Ovary (tissue), 9 donors: ENCODE results near the gene ARHGAP27. TPM values are rescaled to one million over a fixed set of nuclear protein-coding genes. Genes with fewer than 3 reads are reported as not detected.

Experiments
- DNase-seq, 5 donors: peaks; one replicate each; pipeline ENCODE4 v3.0.0-alpha.2; 2019 to 2020
- H3K27ac ChIP-seq, 2 donors: fragments of 200-600 bp; one replicate each; pipeline versions ENCODE4 v1.5.1 to v1.8.0; 2019 to 2022
- H3K27me3 ChIP-seq: fragments of 200-600 bp; one replicate; pipeline ENCODE4 v1.8.0; 2022
- H3K36me3 ChIP-seq: fragments of 200-600 bp; sonication (generic); one replicate; pipeline ENCODE4 v1.5.1; 2019
- H3K4me1 ChIP-seq: one replicate; pipeline ENCODE4 v1.8.1; 2013; ENCODE audit warnings: mild to moderate bottlenecking, moderate library complexity; ENCODE audit not compliant: insufficient read depth
- H3K4me3 ChIP-seq: fragments of 200-600 bp; sonication (generic); one replicate; pipeline ENCODE4 v1.5.1; 2017
- H3K9me3 ChIP-seq, 2 donors: fragments of 200-600 bp in 1 of 2; sonication (generic) in 1 of 2; one replicate each; pipeline versions ENCODE4 v1.5.1 to v1.8.1; 2013 to 2019; ENCODE audit warnings: mild to moderate bottlenecking in 1 of 2, moderate library complexity in 1 of 2
- EP300 ChIP-seq: sonication (generic); formaldehyde crosslinking; IDR thresholded peaks from one replicate; pipeline ENCODE4 v1.6.1; 2017; ENCODE audit warnings: antibody characterized with exemption
- POLR2A ChIP-seq: fragments of 450-650 bp; IDR thresholded peaks from one replicate; pipeline ENCODE4 v1.6.1; 2017; ENCODE audit warnings: antibody characterized with exemption, mild to moderate bottlenecking, moderate library complexity
- WGBS, 3 donors: extraction: QIAGEN DNeasy Blood & Tissue Kit in 1 of 3; methylation state at CpG; one replicate each; pipeline versions ENCODE4 v1.1.5 to v1.1.7; 2013 to 2017; 5-methylcytosine and 5-hydroxymethylcytosine counted together
- intact Hi-C, 4 donors: fragments of 100-400 bp; cut with DNase I; formaldehyde crosslinking; loops; one replicate each; pipeline versions ENCODE4 v1.11.0 to v1.15.1; 2022 to 2023
- polyA plus RNA-seq, 2 donors: library from polyadenylated mRNA; stranded (reverse); fragments of 200-250 nt in 1 of 2; fragments of 350-450 nt in 1 of 2; fragmentation: Illumina TruSeq in 1 of 2; extraction: RNeasy Lipid Tissue Mini Kit (QIAGEN cat#74804) in 1 of 2; gene quantifications; one replicate each; pipeline ENCODE4 v1.2.3, GENCODE V29; 2013 to 2014
- total RNA-seq, 7 donors: library from RNA; depleted of rRNA in 2 of 7; stranded (reverse); fragments of >200 nt in 2 of 7; fragmentation: NEBNext Ultra II Directional in 3 of 7; extraction: Animal tissue kit (Norgen Biotek cat#: 25700) in 3 of 7; gene quantifications; one replicate each; pipeline versions ENCODE4 v1.1.0 to v1.2.4, GENCODE V29; 2016 to 2023
- TF ChIP-seq, protein P1 (sequence below), 3 donors: fragments of 450-650 bp in 2 of 3; fragments of 200-600 bp in 1 of 3; IDR thresholded peaks; one replicate each; pipeline versions ENCODE4 v1.5.1 to v1.8.0; 2016 to 2022; ENCODE audit warnings: antibody characterized with exemption in 3 of 3, mild to moderate bottlenecking in 1 of 3
- donor health status: DM: no; HTN: no; CAD: no; lungs with moderate emphysema.
- donor health status: DM: no; HTN: no; CAD: no.
- donor health status: Bipolar disorder and iron deficiency.
- donor health status: DM: yes; HTN: yes; CAD: no.
- donor health status: DM: no; HTN: no; CAD: no.
- donor health status: DM: yes; HTN: yes; CAD: no.

Gene ARHGAP27
- total and polyA plus RNA-seq, 9 donors = 3.7 to 41.7 (median 8.7) TPM

DNA sequence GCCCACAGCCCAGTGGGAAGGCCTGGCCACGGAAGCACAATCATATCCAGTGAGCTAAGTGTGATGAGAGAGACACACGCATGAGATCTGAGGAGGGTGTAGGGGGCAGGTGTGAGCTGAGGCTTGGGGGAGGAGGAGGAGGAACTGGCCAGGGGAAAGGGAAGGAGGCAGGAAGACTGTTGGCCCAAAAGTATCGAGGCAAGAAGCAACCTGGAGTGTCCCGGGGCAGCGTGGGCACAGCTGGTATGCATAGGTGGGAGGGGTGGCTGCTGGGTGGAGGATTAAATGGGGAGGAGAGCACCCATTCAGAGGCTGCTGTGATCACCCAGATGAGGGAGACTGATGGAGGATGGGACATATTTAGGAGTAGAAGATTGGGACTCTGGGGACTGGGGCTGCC lies 41.4 kb downstream of the ARHGAP27 start:
- no peaks in the 10 kb centered on the region for H3K27me3 ChIP-seq
- H3K4me3 ChIP-seq = no peak overlapping the region
- H3K9me3 ChIP-seq = no peaks in the 10 kb centered on the region
- H3K36me3 ChIP-seq = no peaks in the 10 kb centered on the region
- WGBS, 3 donors = 22 to 39% (median 32%) methylated on average over 5 of the region's 5 CpGs
- H3K27ac ChIP-seq = no peak overlapping the region
- DNase-seq = no peak
- intact Hi-C loops = loop anchor here in 2 of 4 donors (10.0 kb wide), 2 partner anchors 204 to 444 kb away; no protein-coding TSS in a partner anchor
- no peak for TF ChIP-seq POLR2A
- no peak for TF ChIP-seq EP300
- TF ChIP-seq, protein P1, sequence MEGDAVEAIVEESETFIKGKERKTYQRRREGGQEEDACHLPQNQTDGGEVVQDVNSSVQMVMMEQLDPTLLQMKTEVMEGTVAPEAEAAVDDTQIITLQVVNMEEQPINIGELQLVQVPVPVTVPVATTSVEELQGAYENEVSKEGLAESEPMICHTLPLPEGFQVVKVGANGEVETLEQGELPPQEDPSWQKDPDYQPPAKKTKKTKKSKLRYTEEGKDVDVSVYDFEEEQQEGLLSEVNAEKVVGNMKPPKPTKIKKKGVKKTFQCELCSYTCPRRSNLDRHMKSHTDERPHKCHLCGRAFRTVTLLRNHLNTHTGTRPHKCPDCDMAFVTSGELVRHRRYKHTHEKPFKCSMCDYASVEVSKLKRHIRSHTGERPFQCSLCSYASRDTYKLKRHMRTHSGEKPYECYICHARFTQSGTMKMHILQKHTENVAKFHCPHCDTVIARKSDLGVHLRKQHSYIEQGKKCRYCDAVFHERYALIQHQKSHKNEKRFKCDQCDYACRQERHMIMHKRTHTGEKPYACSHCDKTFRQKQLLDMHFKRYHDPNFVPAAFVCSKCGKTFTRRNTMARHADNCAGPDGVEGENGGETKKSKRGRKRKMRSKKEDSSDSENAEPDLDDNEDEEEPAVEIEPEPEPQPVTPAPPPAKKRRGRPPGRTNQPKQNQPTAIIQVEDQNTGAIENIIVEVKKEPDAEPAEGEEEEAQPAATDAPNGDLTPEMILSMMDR (IDR thresholded peaks at IDR 0.05) = no peak
- peaks cover 4% of the 10 kb centered on the region for H3K4me1 ChIP-seq

DNA sequence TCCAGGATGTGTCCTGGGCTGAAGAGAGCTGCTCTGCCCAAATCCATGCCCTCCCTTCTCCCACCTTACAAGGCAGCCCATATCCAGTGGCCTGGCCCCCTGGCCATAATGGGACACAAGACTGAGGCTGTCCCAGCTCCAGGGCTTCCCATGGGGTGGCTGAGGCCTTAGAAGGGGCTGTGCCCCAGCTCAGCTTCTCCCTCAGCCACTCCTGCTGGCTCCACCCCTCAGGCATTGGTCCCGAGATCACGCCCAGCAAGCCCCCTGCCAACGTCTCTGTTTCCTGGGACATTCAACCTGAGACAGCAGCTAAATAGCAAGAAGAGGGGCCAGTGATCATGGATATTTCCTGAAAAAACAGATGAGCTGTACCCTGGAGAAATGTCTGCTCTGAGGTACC lies 43.3 kb downstream of the ARHGAP27 start:
- no peak overlapping the region for H3K4me3 ChIP-seq
- H3K27ac ChIP-seq = no peak overlapping the region
- no peak for TF ChIP-seq EP300
- TF ChIP-seq, protein P1 (IDR thresholded peaks at IDR 0.05) = no peak
- no peak for TF ChIP-seq POLR2A
- no peaks in the 10 kb centered on the region for H3K9me3 ChIP-seq
- 17 to 40% (median 32%) methylated on average over 3 of the region's 3 CpGs for WGBS, 3 donors
- no peaks in the 10 kb centered on the region for H3K4me1 ChIP-seq
- no peak for DNase-seq
- no peaks in the 10 kb centered on the region for H3K27me3 ChIP-seq
- intact Hi-C loops = loop anchor here in 2 of 4 donors (5.0 to 10.0 kb wide), 3 partner anchors 112 to 167 kb away; partner anchors contain the start of gene FMNL1 (in 2 of the 2)
- no peaks in the 10 kb centered on the region for H3K36me3 ChIP-seq

DNA sequence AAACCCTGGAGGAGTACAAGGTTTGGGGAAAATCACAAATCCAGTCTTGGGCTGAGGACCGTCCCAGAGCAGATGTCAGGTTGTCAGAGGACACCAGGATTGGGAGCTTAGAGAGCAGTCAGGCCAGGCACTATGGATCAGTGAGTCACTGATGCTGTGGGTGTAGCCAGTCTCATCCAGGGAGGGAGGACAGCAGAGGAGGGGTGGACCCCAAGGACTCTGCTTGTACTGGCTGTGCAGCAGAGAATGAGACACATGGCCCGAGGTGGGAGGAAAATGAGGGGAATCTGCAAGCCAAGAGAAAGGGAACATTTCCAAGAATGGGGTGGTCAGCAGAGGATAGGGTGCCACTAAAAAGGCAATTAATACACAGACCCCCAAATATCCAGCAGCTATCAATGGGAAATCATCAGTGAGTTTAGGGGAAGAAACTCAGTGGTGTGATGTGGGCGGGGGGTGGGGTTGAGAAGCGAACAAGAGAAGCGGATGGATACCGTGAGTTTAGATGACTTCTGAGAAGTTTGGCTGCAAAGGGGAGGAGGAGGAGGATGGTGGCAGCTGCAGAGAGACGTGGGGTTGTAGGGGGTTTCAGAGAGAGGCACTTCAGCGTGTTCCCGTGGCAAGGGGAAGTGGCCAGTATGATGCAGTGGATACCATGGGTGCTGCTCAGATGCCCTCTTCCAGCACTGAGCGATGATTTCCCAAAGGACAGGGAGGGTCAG lies 43.9 kb downstream of the ARHGAP27 start:
- TF ChIP-seq EP300 (no peak), POLR2A (no peak)
- TF ChIP-seq, protein P1 (IDR thresholded peaks at IDR 0.05) = no peak
- intact Hi-C loops = loop anchor here in 2 of 4 donors (5.0 to 10.0 kb wide), 3 partner anchors 111 to 166 kb away; partner anchors contain the start of gene FMNL1 (in 2 of the 2)
- Histone ChIP-seq H3K4me3 (no peak overlapping the region), H3K36me3 (no peaks in the 10 kb centered on the region), H3K4me1 (no peaks in the 10 kb centered on the region), H3K9me3 (no peaks in the 10 kb centered on the region), H3K27me3 (no peaks in the 10 kb centered on the region), H3K27ac (no peak overlapping the region)
- 43 to 50% (median 43%) methylated on average over 10 of the region's 10 CpGs for WGBS, 3 donors
- no peak for DNase-seq

DNA sequence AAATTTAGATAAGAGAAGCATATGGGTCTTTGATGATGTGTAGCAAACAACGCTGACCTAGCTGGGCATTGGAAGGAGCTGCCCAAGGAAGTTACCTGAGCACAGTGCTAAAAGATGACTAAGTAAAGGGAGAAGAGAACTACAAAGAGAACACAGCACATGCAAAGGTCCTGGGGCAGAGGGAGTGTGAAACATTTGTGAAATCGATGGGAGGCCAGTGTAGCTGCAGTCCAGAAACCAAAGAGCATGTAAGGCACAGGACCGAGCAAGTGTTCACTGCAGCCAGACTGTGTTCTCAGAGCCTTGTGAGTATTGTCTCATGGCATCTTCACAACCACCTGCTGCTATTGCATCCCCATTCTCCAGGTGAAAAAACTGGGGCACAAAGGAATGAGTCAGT lies 44.9 kb downstream of the ARHGAP27 start:
- 79 to 82% (median 80%) methylated on average over 3 of the region's 3 CpGs for WGBS, 3 donors
- no peaks in the 10 kb centered on the region for H3K27me3 ChIP-seq
- H3K27ac ChIP-seq = no peak overlapping the region
- no peaks in the 10 kb centered on the region for H3K4me1 ChIP-seq
- no peak for DNase-seq
- intact Hi-C loops = loop anchor here in 2 of 4 donors (5.0 to 10.0 kb wide), 3 partner anchors 110 to 165 kb away; partner anchors contain the start of gene FMNL1 (in 2 of the 2)
- TF ChIP-seq POLR2A (no peak), EP300 (no peak)
- TF ChIP-seq, protein P1 (IDR thresholded peaks at IDR 0.05) = no peak
- H3K4me3 ChIP-seq = no peak overlapping the region
- no peaks in the 10 kb centered on the region for H3K36me3 ChIP-seq
- no peaks in the 10 kb centered on the region for H3K9me3 ChIP-seq
